GM21515 (cell line): ENCODE results near the gene TGFB2.
"Not testable (repeated sequence)": the region's sequence is repeated elsewhere in the genome, so short reads cannot be mapped to it uniquely, and the experiment has no call there.

Experiments
- ATAC-seq: cut with Tn5 transposase; IDR thresholded peaks from one replicate; pipeline ENCODE4 v1.9.1; 2021; ENCODE audit not compliant: unreplicated experiment

The TGFB2 gene

GRCh38 chr1:218344814-218345672, at the start of gene TGFB2:
Gene TGFB2 (plus strand): TSS chr1:218345336. CDS start chr1:218346702, 1,366 bp downstream.
- peak; percentile 46 for ATAC-seq

GRCh38 chr1:218296162-218296561, 49.0 kb upstream of the TGFB2 start:
- no peak for ATAC-seq

GRCh38 chr1:218297461-218297860, 47.7 kb upstream of the TGFB2 start:
- no peak for ATAC-seq

- ATAC-seq, result no peak
These were observed 47.3 kb upstream of the TGFB2 start for GRCh38 chr1:218297867-218298266.

GRCh38 chr1:218298398-218298797, 46.7 kb upstream of the TGFB2 start:
- no peak for ATAC-seq

GRCh38 chr1:218299416-218299815, 45.7 kb upstream of the TGFB2 start:
- no peak for ATAC-seq

- ATAC-seq, result no peak
These were observed 43.9 kb upstream of the TGFB2 start for GRCh38 chr1:218301217-218301616.

- ATAC-seq, result no peak
These were observed 43.0 kb upstream of the TGFB2 start for GRCh38 chr1:218302155-218302554.

GRCh38 chr1:218303176-218303879, 41.8 kb upstream of the TGFB2 start:
- no peak for ATAC-seq

- ATAC-seq, result no peak
These were observed 40.7 kb upstream of the TGFB2 start for GRCh38 chr1:218304281-218305039.

- ATAC-seq, result no peak
These were observed 39.6 kb upstream of the TGFB2 start for GRCh38 chr1:218305472-218306064.

GRCh38 chr1:218312509-218312908, 32.6 kb upstream of the TGFB2 start:
- ATAC-seq, result no peak

GRCh38 chr1:218314316-218314715, 30.8 kb upstream of the TGFB2 start:
- ATAC-seq, result no peak

GRCh38 chr1:218315638-218316037, 29.5 kb upstream of the TGFB2 start:
- ATAC-seq, result no peak

- ATAC-seq, result no peak
These were observed 28.1 kb upstream of the TGFB2 start for GRCh38 chr1:218317061-218317460.

GRCh38 chr1:218320182-218320581, 25.0 kb upstream of the TGFB2 start:
- not testable (repeated sequence) for ATAC-seq

- ATAC-seq, result no peak
These were observed 22.4 kb upstream of the TGFB2 start for GRCh38 chr1:218322762-218323161.

GRCh38 chr1:218323568-218324225, 21.4 kb upstream of the TGFB2 start:
- no peak for ATAC-seq

GRCh38 chr1:218324226-218324580, 20.9 kb upstream of the TGFB2 start:
- no peak for ATAC-seq

- no peak for ATAC-seq
These were observed 16.4 kb upstream of the TGFB2 start for GRCh38 chr1:218328769-218329168.
